ENCODE results near the gene NOXO1.
"Not testable (repeated sequence)": the region's sequence is repeated elsewhere in the genome, so short reads cannot be mapped to it uniquely, and the experiment has no call there.

The NOXO1 gene

DNA sequence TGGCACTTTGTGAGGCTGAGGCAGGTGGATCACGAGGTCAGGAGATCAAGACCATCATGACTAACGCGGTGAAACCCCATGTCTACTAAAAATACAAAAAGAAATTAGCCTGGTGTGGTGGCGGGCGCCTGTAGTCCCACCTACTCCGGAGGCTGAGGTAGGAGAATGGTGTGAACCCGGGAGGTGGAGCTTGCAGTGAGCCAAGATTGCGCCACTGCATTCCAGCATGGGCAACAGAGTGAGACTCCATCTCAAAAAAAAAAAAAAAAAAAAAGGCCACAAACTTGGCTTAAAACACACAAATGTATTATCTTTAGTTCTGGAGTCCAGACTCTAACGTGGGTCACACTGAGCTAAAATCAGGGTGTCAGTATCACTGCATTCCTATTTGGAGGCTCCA is 30.5 kb upstream of the NOXO1 start:
- in situ Hi-C loops (cut with MboI; ENCODE audit: low sequenced_read_pairs), result not testable (repeated sequence)

DNA sequence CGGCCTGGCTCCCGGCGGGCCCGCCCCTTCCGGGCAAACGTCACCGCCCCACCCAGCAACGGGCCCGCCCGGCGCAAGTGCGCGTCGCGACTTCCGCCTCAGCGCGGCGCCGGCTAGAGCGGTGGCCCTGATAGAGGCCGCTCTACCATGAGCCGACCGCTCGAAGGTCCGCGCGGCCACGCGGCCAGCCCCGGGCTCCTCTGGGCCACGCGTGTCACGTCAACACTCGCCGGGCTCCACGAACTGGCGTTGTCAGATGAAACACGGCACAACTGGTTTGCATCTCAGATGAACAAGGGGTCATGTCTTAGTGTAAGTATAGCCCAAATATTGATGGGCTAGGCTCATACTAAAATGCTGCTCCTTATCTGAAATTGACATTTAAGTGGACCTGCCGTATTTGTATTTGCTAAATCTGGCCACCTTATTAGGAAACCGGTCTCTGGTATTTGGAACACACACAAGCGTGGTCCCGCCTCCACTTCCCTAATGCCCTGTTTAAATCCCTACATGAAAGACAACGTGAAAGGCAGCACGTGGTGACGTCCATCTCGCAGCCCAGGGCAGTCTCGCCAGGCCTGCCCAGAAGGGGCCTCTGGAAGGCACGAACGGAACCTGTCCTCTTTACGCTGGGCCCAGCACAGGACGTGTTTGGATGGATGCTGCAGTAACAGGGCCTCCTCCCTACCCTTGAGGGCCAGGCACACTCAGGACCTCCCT is 28.7 kb upstream of the NOXO1 start, which contains the start of gene ZNF598:
Gene ZNF598, minus strand, starts transcription at position 31 of the 720 bp plus-strand sequence.
- in situ Hi-C loops (cut with MboI; ENCODE audit: low sequenced_read_pairs), result no loop called here

DNA sequence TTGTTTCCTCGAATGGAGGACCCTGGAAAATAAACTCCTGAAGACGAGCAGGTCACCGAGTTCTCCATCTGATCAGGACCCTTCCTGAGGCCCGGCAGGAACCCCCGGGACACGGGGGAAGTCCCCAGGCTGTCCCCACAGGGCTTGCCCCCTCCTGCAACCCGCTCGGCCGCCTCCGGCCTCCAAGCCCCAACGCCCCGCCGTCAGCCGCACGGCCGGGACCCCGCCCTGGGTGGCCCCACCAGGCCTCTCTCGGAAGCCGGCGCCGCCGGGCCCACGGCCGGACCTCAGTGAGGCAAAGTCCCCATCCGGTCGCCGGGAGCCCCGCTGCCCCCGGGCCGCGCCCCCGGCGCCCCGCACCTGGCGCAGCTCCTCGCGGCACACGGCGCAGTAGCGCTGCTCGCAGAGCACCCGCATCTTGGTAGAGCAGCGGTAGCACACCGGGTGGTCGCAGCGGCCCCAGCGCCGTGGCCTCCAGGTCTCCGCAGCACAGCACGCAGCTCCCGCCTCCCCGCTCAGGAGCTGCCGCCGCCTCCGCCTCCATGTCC is 28.0 kb upstream of the NOXO1 start:
- in situ Hi-C loops (cut with MboI; ENCODE audit: low sequenced_read_pairs), result no loop called here

DNA sequence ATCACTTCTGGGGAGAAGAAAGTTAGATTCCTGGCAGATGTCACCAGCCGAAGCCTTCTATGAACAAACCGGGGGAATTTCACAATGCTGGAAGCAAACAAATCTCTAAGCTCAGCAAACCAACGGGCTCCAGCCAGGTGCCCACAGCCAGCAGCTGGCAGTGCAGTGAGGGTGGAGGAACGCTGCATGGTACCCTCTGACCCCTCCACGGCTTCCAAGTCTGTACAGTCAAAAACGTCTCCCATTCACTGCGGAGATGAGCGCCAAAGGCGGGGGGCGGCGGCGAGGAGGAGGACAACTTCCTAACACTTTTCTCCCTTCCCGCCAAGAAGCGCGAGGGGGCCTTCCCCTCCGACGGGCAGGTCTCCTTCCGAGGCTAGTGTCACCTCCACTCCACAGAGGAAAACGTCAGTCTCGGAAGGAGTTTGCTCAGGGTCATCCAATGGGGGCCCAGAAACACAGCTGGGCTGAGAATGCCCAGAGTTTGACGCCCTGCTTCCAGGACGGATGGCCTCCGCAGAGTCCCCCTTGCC is 27.4 kb upstream of the NOXO1 start:
- in situ Hi-C loops (cut with MboI; ENCODE audit: low sequenced_read_pairs), result no loop called here

DNA sequence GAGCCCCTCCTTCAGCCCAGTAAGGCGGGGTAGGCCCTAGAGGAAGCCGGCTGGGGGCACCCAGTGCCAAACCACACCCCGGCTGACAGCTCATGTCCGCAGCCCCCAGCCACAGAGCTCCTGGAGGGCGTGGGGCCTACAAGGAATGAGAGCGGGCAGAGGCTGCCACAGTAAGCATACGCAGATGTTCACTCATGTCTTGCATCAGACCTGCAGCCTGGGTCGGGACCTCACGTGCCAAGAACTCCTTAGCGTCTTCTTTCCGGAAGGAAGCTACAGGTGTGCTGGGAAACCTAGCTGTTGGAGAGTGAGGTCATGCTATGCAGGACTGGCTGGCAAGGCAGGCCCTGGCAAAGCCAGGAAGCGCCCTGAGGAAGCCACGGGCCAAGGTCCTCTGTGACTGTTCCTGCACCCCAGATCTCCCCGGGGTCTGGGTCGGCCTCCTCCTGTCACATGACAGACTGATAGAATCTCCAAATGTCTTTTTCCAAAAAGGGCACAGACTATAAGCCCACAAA is 26.8 kb upstream of the NOXO1 start:
- in situ Hi-C loops (cut with MboI; ENCODE audit: low sequenced_read_pairs), result no loop called here

DNA sequence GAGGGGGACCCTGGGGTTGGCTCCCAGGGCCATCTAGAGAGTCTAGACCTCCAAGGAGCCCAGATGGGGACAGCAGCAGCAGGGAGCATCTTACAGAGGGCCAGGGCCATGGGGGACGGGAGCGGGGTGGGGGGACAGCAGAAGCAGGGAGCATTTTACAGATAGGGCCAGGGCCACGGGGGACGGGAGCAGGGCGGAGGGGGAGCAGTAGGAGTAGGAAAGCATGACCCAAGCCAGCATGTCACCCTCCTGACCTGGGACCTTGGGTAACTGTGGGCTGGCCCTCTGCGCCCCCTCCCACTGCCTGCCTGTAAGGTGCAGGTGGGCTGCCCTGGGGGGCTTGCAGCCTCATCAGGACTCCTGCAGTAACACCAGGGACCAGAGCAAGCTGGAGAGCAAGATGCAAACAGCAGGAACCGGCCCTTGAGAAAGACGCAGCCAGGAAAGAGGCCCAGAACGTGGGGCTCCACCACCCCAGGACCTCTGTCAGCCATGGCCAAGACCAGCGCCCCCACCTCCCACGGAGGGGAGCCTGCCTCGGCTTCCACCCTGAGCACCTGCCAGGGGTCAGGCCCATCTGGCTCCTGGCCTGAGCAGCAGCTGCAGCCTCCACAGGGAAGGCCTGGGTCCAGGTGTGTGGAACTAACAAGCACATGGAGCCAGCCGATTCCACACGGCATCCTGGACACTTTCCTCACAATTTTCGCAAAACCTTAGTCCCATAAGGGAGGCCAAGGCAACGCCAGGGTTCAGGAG is 26.0 kb upstream of the NOXO1 start:
- in situ Hi-C loops (cut with MboI; ENCODE audit: low sequenced_read_pairs), result no loop called here

DNA sequence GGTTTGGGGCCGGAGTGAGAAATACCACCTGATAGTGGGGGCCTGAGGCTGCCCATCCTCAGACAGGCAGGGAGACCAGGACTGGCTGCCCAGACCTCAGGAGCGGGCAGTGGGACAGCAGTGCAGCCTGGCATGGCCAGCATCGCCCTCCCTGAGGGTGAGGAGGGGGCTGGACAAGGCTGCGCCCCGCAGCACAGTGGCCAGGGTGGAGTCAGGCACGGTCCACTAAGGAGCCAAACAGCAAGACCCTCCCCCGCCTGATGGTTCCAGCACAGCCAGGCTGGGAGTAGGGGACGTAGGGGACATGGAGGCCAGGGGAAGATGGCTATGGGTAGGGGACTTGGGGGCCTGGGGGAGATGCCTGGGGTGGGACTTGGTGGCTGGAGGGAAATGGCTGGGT is 25.0 kb upstream of the NOXO1 start:
- in situ Hi-C loops (cut with MboI; ENCODE audit: low sequenced_read_pairs), result no loop called here

DNA sequence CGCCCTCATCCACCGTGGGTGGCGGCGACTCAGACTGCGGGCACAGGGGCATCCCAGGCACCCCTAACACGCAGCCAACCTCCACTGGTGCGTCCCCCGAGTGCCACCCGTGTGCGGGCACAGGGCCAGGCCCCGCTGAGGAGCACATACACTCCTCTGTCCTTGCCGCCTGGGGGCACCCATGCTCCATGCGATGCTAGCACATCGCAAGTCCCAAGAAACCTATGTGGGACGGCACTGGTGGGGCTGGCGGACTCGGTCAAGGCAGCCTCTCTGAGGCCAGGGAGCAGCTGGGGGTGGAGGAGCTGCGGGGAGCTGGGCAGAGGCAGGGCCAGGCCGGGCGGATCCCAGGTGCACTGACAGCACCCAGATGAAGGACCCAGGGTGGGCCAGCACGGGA is 24.4 kb upstream of the NOXO1 start:
- in situ Hi-C loops (cut with MboI; ENCODE audit: low sequenced_read_pairs), result no loop called here

DNA sequence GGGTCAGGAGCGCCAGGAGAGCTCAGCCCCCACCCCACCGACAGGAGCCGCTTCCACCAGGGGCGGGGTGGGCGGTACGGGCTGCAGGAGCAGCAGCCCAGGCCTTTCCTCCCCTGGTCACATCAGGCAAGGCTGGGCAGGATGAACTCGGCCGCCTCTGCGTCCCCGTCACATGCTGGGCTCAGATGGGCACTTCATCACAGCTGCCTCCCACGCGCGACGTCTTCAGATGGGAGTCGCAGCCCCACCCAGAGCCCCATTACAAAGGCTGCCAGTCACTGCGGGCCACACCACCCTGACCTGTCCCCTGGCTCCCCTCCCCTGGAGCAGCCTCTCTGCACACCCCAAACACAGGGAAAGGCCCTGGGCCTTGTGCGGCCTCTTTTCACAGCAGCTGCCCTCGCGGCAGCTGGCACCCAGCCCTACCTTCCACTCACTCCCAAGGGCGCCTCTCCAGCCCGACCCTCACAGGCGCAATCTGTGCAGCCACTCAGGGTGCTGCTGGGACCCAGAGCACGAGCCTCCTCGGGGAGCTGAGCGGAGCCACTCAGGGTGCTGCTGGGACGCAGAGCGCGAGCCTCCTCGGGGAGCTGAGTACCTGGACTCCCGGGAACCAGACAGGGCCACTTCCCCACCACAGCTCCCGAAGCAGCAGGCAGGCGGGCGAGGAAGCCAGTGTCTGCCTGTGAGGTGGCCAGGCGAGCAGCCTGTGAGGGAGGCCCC is 23.7 kb upstream of the NOXO1 start:
- in situ Hi-C loops (cut with MboI; ENCODE audit: low sequenced_read_pairs), result no loop called here

DNA sequence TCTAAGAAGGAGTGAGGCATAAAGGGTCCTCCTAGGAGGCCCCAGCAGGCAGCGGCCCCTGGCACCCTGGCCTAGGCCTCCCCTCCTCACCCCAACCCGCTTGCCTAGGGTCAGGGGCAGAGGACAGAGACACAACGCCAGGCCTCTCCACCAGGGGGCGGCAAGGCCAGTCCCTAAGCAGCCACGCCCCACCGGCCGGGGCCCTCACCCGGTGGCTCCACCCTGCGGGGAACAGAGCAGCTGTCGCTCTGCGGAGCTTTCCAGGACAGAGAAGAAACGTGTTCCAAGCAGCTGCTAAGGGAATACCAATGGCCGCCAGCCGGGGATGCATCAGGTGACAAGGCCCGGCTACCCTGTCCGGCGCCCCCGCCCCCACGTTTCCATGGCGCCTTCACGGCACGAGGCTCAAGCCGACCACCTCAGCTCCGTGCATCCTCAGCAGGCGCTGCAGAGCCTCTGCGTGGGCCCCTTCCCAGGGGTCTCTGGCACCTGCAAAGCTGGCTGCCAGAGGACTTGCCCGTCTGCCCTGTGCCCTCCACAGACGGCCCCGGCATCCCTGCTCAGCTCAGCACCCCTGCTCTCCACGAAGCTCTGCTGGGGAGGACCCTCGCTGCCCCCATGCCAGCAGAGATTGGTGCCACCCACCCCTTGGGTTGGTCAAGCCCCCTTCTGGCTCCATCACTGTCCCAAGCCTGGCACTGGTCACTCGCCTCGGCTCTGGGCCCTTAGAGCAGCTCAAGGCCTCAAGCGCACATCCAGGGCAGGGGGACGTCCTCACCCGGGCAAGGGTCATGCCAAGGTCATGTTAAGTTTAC is 22.8 kb upstream of the NOXO1 start:
- in situ Hi-C loops (cut with MboI; ENCODE audit: low sequenced_read_pairs), result no loop called here

DNA sequence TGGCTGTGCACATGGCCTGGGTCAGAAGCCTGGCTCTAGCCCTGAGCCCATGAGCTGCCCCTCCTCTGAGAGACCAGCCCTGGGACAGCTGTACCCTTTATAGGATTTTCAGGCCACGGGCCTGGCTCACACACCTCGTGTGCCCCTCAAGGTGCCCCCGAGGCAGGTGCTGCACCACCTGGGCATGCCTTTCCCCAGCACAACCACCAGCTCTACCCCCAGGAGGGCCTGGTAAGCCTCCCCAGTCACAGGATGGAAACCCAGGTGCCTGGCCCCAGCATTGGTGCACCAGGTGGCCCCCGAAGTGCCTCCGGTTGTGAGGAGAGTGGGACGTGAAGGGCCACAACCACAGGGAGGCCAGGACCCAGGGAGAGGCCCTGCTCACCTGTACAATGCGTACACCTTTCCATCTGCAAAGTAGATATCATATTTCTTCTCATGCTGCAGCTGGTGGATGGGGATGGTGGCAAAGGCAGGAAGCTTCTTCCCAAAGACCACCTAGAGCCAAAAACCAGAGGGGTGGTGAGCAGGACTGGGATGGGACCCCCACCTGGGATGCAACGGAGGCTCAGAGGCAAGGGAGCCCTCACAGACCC is 22.1 kb upstream of the NOXO1 start:
- in situ Hi-C loops (cut with MboI; ENCODE audit: low sequenced_read_pairs), result no loop called here

DNA sequence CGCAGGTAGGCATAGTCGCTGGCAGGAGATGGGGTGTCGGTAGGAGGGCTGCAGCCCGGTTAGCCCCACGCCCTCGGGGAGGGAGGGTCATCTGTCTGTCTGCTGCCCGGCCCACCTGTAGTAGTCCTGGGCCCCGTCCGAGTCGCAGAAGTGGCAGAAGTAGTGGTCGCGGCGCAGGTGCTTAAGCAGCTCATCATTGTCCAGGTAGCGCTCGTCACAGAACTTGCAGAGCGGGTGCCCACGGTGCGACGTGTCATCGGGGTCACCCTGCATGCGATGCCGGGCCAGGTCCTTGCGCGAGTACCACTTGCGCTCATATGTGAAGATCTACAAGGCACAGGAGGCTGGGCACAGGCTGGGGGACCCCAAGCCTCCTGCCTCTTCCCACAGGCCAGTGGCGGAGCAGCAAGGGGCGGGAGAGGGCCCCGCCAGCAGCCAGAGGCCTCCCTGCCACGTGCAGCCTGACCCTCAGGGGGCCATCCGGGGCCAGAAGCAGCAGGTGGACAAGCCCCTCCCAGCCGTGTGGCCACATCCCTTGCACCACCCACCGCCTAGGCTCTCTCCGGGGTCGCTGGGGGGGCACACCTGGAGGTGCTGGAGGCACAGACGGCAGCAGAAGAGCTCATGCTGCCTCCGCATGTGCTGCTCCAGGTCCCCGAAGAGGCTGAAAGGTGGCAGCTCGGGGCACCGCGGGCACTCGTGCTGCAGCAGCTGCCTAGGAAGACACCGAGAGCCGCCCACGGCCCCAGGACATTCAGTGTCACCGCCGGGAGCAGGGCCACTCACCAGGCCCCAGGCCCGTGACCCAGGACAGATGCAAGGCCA is 21.3 kb upstream of the NOXO1 start:
- in situ Hi-C loops (cut with MboI; ENCODE audit: low sequenced_read_pairs), result no loop called here

DNA sequence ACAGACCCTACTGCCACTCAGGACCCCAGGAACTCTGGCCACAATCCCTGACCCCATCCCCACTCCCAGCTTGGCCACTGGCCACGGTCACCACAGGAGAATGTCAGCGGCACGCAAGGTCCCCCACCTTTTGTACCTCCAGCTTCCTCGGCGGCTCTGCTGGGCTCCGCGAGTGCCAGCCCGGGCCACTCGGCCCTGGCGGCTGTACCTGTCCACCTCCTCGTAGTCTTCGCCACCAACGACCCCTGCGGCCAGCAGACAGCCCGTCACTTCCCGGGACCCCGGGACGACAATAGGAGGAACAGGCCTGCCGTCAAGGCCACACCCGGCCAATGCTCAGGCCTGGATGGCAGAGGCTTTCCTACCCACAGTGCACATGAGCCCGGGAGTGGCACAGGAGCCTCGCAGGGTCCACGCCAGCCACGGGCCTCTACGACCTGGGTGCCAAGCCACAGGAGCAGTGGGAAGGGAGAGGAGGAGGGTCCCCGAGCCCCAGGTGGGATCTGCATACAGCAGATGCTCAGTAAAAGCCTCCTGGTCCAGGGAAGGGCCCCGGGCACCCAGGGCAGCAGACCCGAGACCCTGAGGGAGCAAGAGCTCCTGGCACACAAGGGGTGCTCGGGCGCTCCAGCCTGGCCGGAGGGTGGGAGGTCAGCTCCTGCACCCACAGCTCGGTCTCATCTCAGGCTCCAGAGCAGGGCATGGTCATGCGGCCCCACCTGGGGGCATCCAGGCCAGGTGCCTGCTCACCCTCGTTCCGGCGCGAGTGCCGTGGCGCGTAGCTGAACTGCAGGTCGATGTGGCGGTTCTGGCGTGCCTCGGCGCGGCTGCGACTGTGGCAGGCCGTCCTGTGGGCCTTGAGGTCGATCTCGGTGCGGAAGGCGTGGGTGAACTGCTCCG is 20.4 kb upstream of the NOXO1 start:
- in situ Hi-C loops (cut with MboI; ENCODE audit: low sequenced_read_pairs), result no loop called here

DNA sequence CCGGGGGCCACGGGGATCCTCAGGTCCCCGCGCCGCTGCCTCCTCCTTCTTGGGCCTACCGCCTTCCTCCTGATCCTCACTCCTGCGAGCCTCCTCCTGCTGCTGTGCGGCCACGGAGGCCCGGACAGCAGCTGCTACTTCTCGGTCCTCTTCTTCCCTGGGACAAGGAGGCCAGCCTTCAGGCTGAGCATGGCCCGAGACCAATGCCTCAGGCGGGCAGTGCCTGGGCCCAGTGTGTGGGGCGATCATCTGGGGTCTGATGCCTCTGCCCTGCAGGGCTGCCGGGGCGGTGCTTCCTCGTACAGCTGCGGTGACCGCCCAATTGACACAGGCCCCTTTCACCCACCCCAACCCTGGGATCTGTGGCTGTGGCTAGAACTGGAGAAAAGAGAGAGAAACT is 19.8 kb upstream of the NOXO1 start:
- in situ Hi-C loops (cut with MboI; ENCODE audit: low sequenced_read_pairs), result no loop called here

DNA sequence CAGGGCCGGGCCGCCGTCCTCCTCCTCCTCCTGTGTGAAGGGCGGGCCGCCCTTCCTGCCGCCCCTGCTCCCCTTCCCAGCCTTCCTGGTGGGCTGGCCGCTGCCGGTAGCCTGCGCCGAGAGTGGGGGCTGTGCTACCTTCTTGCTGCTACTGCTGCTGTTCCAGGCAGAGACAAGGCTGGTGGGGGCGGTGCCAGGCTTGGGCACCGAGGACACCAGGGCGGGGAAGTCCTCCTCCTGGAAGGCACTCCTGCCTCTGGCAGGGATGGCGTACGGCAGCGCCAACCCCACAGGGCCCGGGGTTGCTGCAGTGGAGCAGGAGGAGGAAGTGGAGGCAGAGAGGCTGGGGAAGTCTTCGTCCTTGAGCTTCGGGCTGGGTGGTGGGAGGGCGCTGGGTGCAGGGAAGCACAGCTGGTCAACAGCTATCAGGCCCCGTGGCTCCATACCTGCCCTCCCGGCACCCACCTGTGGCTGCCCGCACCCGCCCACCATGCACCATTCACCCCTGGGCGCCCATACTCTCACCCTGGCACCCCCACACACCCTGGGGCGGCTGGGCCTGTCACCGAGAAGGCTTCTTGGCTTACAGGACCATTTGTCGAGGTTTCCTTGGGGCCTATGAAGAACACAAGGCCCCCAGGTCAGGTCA is 18.7 kb upstream of the NOXO1 start:
- in situ Hi-C loops (cut with MboI; ENCODE audit: low sequenced_read_pairs), result no loop called here

DNA sequence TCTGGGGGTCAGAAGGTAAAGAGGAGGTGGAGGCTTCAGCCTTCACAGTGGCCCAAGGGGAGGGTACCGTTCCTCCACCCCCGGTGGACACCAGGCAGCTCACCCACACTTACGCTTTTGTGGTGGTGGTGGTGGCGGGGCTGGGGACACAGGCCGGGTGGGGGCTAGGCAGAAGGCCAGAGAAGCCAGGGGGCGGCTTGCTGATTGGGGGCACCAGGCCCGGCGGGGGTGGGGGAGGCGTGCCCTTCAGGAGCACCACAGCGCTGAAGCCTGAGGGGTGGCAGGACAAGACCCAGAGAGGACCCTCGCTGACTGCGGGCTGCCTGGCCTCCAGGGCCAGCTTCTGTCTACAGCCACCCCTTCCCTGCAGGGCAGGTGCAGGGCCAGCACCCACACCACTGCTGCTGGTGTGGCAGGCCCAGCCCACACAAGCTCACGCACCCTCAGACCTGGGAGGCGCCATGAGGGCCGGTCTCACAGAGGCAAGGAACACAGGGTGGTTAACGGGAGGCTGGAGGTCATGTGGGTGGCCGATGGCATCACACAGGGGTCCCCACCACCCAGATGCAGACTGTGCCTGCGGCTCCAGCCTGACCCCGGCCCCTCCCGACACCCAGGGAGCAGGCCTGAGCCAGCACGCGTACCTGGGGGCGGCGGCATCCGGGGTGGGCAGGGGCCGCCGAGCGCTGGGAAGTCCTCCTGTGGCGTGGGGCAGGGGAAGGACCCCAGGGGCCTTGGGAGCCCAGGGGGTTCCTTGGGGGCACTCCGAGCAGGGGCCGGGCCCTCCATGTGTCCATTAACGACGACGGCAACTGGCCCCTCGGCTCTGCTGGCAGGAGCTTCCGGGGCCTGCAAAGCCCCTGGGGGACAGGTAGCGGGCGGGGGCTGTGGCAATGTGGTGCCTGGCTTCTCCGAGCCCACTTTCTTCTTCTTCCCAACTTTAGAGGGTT is 17.9 kb upstream of the NOXO1 start:
- in situ Hi-C loops (cut with MboI; ENCODE audit: low sequenced_read_pairs), result no loop called here
